CD14-positive monocyte (primary cell): Measurements from ENCODE around the gene COL4A4. TPM values are rescaled to one million over a fixed set of nuclear protein-coding genes. Genes with fewer than 3 reads are reported as not detected.
A peak's percentile ranks its signal among the peaks of the same experiment; 100 is the strongest.

Experiments
- DNase-seq, 3 donors: peaks; one replicate each; pipeline ENCODE4 v3.0.0-alpha.2; 2011 to 2022
- H2AFZ ChIP-seq: 2 replicates; pipeline ENCODE4 v1.6.0; 2012; ENCODE audit warnings: mild to moderate bottlenecking, low read depth, low read length, inconsistent platforms; ENCODE audit not compliant: insufficient read depth, poor library complexity, severe bottlenecking
- H3K27ac ChIP-seq, 2 donors: 1 replicate in 1 of 2; 2 replicates in 1 of 2; pipeline ENCODE4 v1.5.1; 2012 to 2013; ENCODE audit warnings: low read length in 2 of 2, control low read depth in 1 of 2, inconsistent platforms in 1 of 2, low read depth in 1 of 2, mild to moderate bottlenecking in 1 of 2
- H3K27me3 ChIP-seq, 2 donors: one replicate each; pipeline versions ENCODE4 v1.6.0 to v1.6.1; 2011 to 2013; ENCODE audit warnings: low read length in 2 of 2; ENCODE audit not compliant: control insufficient read depth in 2 of 2, insufficient read depth in 2 of 2
- H3K36me3 ChIP-seq, 2 donors: replicated peaks in 1 of 2; 1 replicate in 1 of 2; 2 replicates in 1 of 2; pipeline versions ENCODE4 v1.5.1 to v1.6.1; 2012 to 2013; ENCODE audit warnings: low read length in 2 of 2, control low read depth in 1 of 2, inconsistent platforms in 1 of 2, mild to moderate bottlenecking in 1 of 2; ENCODE audit not compliant: insufficient read depth in 2 of 2, control insufficient read depth in 1 of 2
- H3K4me1 ChIP-seq, 2 donors: 1 replicate in 1 of 2; 2 replicates in 1 of 2; pipeline versions ENCODE4 v1.5.1 to v1.6.1; 2012 to 2013; ENCODE audit warnings: low read length in 2 of 2, control low read depth in 1 of 2, inconsistent platforms in 1 of 2, mild to moderate bottlenecking in 1 of 2, moderate library complexity in 1 of 2; ENCODE audit not compliant: insufficient read depth in 2 of 2, control insufficient read depth in 1 of 2
- H3K4me2 ChIP-seq: replicated peaks from 2 replicates; pipeline ENCODE3; 2012; ENCODE audit warnings: low read length, moderate library complexity, mild to moderate bottlenecking; ENCODE audit not compliant: poor library complexity, severe bottlenecking; ENCODE audit errors: extremely low read depth
- H3K4me3 ChIP-seq, 3 experiments: fragments of 200-600 bp in 1 of 3; sonication (generic) in 1 of 3; replicated peaks in 1 of 3; 1 replicate in 2 of 3; 2 replicates in 1 of 3; pipeline ENCODE4 v1.5.1; 2011 to 2013; ENCODE audit warnings: low read length in 3 of 3, mild to moderate bottlenecking in 3 of 3, control low read depth in 2 of 3, low read depth in 2 of 3, inconsistent platforms in 1 of 3, moderate library complexity in 1 of 3
- H3K79me2 ChIP-seq: 2 replicates; pipeline ENCODE4 v1.6.0; 2012; ENCODE audit warnings: mild to moderate bottlenecking, control low read depth, inconsistent platforms, low read length, moderate library complexity; ENCODE audit not compliant: insufficient read depth
- H3K9ac ChIP-seq: 2 replicates; pipeline ENCODE4 v1.6.0; 2017; ENCODE audit warnings: low read length, mild to moderate bottlenecking; ENCODE audit not compliant: insufficient read depth, poor library complexity, severe bottlenecking
- H3K9me3 ChIP-seq, 2 donors: replicated peaks in 1 of 2; 1 replicate in 1 of 2; 2 replicates in 1 of 2; pipeline versions ENCODE4 v1.5.1 to v1.6.1; 2012 to 2013; ENCODE audit warnings: low read length in 2 of 2, control low read depth in 1 of 2; ENCODE audit not compliant: control insufficient read depth in 1 of 2, insufficient read depth in 1 of 2
- H4K20me1 ChIP-seq: 2 replicates; pipeline ENCODE4 v1.6.0; 2012; ENCODE audit warnings: mild to moderate bottlenecking, low read length, control low read depth, moderate library complexity; ENCODE audit not compliant: insufficient read depth
- H3K27ac Mint-ChIP-seq, 7 donors: one replicate each; pipeline ENCODE4 v1.8.0; 2020; ENCODE audit warnings: mild to moderate bottlenecking in 7 of 7, mixed read lengths in 7 of 7, moderate library complexity in 6 of 7, inconsistent platforms in 2 of 7
- H3K27me3 Mint-ChIP-seq, 3 donors: one replicate each; pipeline ENCODE4 v1.8.0; 2021 to 2022; ENCODE audit warnings: low read depth in 3 of 3, mild to moderate bottlenecking in 3 of 3, mixed read lengths in 3 of 3, moderate library complexity in 3 of 3, inconsistent platforms in 1 of 3
- H3K36me3 Mint-ChIP-seq, 2 donors: one replicate each; pipeline ENCODE4 v1.8.0; 2020; ENCODE audit warnings: mixed read lengths in 2 of 2, inconsistent platforms in 1 of 2, mild to moderate bottlenecking in 1 of 2
- H3K4me1 Mint-ChIP-seq: one replicate; pipeline ENCODE4 v1.8.0; 2020; ENCODE audit warnings: mild to moderate bottlenecking, mixed read lengths
- H3K4me3 Mint-ChIP-seq, 2 donors: one replicate each; pipeline ENCODE4 v1.8.0; 2020; ENCODE audit warnings: mild to moderate bottlenecking in 2 of 2, mixed read lengths in 2 of 2, moderate library complexity in 1 of 2
- H3K9me3 Mint-ChIP-seq, 7 donors: one replicate each; pipeline ENCODE4 v1.8.0; 2020 to 2022; ENCODE audit warnings: mixed read lengths in 7 of 7, mild to moderate bottlenecking in 6 of 7, moderate library complexity in 6 of 7, inconsistent platforms in 2 of 7
- WGBS: methylation state at CpG from one replicate; pipeline ENCODE4 v1.1.5; 2013; ENCODE audit warnings: missing lambda C conversion rate; ENCODE audit not compliant: insufficient coverage; 5-methylcytosine and 5-hydroxymethylcytosine counted together
- intact Hi-C, 2 donors: fragments of 100-400 bp; cut with micrococcal nuclease; formaldehyde crosslinking; loops; one replicate each; pipeline versions ENCODE4 v1.15.0 to v1.15.1; 2023
- polyA plus RNA-seq, 3 donors: library from polyadenylated mRNA; depleted of rRNA in 1 of 3; unstranded in 2 of 3; stranded (reverse) in 1 of 3; fragments of 300-500 nt in 2 of 3; fragments of >200 nt in 1 of 3; fragmentation: Illumina TruSeq in 2 of 3; gene quantifications; 1 replicate in 2 of 3; 2 replicates in 1 of 3; pipeline ENCODE4 v1.2.3, GENCODE V29; 2012 to 2021
- TF ChIP-seq, protein P1 (sequence below): fragments of 200-600 bp; IDR thresholded peaks from one replicate; pipeline ENCODE4 v1.8.0; 2022; ENCODE audit warnings: antibody characterized with exemption, mild to moderate bottlenecking

COL4A4 gene
- polyA plus RNA-seq, 3 donors, result 0.03 TPM; not detected in 2

DNA sequence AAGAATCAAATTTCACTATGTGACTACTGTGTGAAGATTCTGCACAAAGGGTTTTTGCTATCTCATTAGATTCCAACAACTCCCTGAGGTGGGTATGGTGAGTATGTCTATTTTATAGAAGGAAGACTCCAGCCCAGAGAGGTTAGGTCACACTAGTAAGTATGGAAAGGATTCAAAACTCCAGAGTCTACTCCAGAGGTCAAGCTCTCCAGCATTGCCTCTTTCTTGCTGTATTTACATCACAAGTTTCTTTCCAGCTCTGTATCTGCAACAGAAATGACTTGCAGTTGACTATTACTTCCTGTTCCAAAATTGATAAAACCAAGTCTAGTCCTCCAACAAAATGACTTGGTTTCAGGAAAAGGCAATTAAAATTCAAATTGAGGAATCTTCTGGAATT is 2.1 kb downstream of the COL4A4 start:
- no peaks in the 10 kb centered on the region for H3K4me1 ChIP-seq

DNA sequence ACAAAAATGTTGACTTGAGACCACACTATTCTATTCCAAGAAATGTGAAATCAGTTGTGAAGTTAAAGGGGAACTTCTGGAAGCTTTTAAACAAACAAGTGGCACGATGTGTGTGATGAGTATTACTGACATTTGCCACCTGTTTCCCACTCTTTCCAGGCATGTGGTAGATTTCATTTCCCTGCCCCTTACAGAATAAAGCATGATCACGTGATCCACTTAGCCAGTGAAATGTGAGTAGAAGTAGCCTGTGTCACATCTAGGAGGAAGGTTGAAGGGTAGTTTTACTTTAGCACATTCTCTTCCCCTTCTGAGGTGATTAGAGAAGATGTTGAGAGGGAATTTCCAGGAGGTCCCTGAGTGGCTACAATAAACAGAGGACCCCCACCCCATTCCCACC is 3.8 kb downstream of the COL4A4 start:
- peaks cover 0 to 3% (median 0%) of the 10 kb centered on the region in 7 donors for H3K9me3 Mint-ChIP-seq
- H3K4me3 Mint-ChIP-seq, result no peak overlapping the region
- Histone ChIP-seq H3K27ac (no peak overlapping the region), H3K4me3 (no peak overlapping the region), H3K9ac (no peak overlapping the region), H3K36me3 (no peaks in the 10 kb centered on the region), H3K4me1 (no peaks in the 10 kb centered on the region), H3K9me3 (peaks cover 0 to 4% of the 10 kb centered on the region in 2 donors), H2AFZ (no peak overlapping the region), H3K27me3 (peaks cover 32 to 41% of the 10 kb centered on the region in 2 donors), H3K79me2 (no peaks in the 10 kb centered on the region), H4K20me1 (no peaks in the 10 kb centered on the region), H3K4me2 (no peak overlapping the region)
- H3K36me3 Mint-ChIP-seq, result no peaks in the 10 kb centered on the region
- no peak overlapping the region for H3K27ac Mint-ChIP-seq
- no peaks in the 10 kb centered on the region for H3K4me1 Mint-ChIP-seq
- DNase-seq, result no peak
- WGBS, result no CpG with 5 or more reads among the region's 2 CpGs
- peaks cover 34 to 46% (median 42%) of the 10 kb centered on the region in 3 donors for H3K27me3 Mint-ChIP-seq
- TF ChIP-seq, protein P1, sequence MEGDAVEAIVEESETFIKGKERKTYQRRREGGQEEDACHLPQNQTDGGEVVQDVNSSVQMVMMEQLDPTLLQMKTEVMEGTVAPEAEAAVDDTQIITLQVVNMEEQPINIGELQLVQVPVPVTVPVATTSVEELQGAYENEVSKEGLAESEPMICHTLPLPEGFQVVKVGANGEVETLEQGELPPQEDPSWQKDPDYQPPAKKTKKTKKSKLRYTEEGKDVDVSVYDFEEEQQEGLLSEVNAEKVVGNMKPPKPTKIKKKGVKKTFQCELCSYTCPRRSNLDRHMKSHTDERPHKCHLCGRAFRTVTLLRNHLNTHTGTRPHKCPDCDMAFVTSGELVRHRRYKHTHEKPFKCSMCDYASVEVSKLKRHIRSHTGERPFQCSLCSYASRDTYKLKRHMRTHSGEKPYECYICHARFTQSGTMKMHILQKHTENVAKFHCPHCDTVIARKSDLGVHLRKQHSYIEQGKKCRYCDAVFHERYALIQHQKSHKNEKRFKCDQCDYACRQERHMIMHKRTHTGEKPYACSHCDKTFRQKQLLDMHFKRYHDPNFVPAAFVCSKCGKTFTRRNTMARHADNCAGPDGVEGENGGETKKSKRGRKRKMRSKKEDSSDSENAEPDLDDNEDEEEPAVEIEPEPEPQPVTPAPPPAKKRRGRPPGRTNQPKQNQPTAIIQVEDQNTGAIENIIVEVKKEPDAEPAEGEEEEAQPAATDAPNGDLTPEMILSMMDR, result no peak
- intact Hi-C loops, result no loop called here

More for the DNA sequence above, 2.1 kb downstream of the COL4A4 start:
- H3K4me3 ChIP-seq, result no peak overlapping the region
- Mint-ChIP-seq H3K4me3 (peak overlapping the region in 1 of 2 donors; percentile 60), H3K27me3 (peaks cover 50 to 60% (median 54%) of the 10 kb centered on the region in 3 donors), H3K4me1 (no peaks in the 10 kb centered on the region), H3K9me3 (peaks cover 0 to 5% (median 0%) of the 10 kb centered on the region in 7 donors), H3K27ac (no peak overlapping the region), H3K36me3 (no peaks in the 10 kb centered on the region)
- no peaks in the 10 kb centered on the region for H3K36me3 ChIP-seq
- H3K79me2 ChIP-seq, result no peaks in the 10 kb centered on the region
- intact Hi-C loops, result no loop called here
- H2AFZ ChIP-seq, result no peak overlapping the region
- peaks cover 48 to 59% of the 10 kb centered on the region in 2 donors for H3K27me3 ChIP-seq
- peaks cover 0 to 4% of the 10 kb centered on the region in 2 donors for H3K9me3 ChIP-seq
- no peak overlapping the region for H3K27ac ChIP-seq
- H3K9ac ChIP-seq, result no peak overlapping the region
- H4K20me1 ChIP-seq, result no peaks in the 10 kb centered on the region
- TF ChIP-seq, protein P1, result no peak
- no peak overlapping the region for H3K4me2 ChIP-seq
- DNase-seq, result no peak
